COLO668 (cell line): ENCODE data around the gene LTBR.
"Not testable (repeated sequence)": the region's sequence is repeated elsewhere in the genome, so short reads cannot be mapped to it uniquely, and the experiment has no call there.

Source experiments
- DNase-seq: peaks from one replicate; lab custom pipeline; 2025; ENCODE audit not compliant: unreplicated experiment; lab: John Stamatoyannopoulos, UW

Gene LTBR

DNA sequence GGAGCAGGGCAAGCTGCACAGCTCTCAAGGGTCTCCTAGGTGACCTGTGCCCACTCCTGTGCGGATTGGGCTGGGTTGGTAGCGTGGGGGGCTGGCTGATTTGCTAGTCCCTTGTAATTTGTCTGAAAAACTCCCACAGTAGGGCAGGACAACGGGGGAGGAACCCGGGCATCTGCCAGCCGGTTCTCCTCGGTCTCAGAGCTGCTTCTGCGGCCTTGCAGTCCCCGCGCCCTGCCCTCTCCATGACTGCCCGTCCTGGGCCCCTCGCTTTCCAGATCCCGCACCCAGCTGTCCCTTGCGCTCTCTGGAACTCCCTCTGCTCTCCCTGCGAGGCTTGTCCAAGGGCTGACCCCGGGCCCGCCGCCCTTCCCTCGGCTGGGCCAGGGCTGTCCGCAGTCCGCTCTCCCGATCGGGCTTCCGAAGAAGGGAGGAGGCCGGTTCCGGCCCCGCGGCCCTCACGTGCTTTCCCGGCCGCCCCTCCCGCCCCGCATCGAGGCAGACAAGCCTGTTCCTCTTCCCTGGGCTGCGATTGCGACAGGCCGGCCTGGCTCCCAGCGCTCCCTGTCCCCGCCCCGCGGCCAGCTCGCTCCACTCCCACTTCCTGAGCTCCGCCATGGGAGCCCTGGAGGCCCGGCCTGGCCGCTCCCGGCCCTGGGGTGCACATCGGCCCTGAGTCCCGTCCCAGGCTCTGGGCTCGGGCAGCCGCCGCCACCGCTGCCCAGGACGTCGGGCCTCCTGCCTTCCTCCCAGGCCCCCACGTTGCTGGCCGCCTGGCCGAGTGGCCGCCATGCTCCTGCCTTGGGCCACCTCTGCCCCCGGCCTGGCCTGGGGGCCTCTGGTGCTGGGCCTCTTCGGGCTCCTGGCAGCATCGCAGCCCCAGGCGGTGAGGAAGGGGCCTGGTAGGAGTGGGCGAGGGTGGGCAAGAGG lies at the start of gene LTBR:
Gene LTBR (plus strand): TSS at position 591 of the 927 bp plus-strand sequence. CDS start 197 bp downstream, at position 788.
- DNase-seq = peak; percentile 88

DNA sequence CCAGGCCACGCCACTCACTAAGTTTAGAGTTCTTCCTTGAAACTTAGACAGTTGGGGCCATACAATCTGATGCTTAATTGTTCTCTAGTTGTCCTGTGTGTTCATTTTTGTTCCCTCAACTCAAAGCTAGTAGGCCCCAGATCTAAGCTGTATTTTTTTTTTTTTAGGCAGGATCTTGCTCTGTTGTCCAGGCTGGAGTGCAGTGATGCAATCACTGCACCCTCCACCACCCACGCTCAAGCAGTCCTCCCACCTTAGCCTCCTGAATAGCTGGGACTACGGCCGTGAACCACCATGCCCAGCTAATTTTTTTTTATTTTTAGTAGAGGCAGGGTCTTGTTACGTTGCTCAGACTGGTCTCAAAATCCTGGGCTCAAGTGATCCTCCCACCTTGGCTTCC lies 49.6 kb upstream of the LTBR start:
- DNase-seq = no peak

DNA sequence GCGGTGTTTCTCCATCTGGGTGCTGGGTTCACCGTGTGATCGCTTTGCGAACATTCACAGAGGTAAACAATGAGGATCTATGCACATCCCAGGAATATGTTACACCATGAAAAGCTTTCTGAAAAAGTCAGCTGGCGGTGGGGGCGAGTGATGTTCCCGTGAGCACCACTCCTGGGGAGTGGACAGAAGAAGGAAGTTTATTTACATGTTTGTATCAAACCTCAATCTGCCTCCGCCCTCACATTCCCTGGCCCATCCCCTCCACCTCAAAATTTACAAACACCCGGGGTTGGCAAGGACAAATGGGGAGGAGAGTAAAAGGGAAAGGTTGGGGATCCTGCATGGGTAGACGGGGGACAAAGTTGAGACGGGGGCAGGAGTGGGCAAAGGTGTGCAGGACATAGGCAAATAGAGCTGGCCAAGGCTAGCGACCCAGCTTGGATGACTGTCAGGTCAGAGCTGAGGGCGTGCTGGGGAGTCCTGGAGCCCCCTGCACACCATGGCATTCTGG lies 49.0 kb upstream of the LTBR start:
- no peak for DNase-seq

DNA sequence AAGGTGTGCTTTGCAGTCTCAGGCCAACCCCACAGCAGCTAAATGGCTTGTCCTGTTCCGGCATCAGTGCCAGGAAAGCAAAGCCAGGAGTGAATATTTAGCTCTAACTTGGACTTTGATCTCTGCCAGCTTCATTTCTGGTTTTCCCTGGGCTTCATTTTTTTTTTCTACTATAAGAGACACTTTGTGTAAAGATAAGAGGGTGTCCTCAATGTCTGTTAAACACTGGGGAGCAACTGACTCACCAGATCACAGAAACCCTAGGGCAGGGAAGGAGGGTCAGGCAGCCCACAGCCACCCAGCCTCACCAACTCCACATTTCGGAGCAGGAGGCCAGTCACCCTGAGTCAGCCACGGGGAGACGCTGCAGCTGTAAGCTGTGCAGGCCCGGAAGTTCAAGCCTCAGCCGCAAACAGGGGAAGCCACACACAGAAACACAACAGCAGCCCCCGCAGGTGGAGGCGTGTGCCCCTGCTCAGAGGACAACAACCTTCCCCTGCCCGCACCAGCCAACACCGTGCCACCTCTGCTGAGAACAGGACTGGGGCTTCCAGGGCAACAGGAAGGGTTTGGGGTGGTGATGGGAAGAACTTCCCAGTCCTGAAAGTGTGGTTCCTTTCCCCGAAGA lies 48.4 kb upstream of the LTBR start:
- peak; percentile 62 for DNase-seq

DNA sequence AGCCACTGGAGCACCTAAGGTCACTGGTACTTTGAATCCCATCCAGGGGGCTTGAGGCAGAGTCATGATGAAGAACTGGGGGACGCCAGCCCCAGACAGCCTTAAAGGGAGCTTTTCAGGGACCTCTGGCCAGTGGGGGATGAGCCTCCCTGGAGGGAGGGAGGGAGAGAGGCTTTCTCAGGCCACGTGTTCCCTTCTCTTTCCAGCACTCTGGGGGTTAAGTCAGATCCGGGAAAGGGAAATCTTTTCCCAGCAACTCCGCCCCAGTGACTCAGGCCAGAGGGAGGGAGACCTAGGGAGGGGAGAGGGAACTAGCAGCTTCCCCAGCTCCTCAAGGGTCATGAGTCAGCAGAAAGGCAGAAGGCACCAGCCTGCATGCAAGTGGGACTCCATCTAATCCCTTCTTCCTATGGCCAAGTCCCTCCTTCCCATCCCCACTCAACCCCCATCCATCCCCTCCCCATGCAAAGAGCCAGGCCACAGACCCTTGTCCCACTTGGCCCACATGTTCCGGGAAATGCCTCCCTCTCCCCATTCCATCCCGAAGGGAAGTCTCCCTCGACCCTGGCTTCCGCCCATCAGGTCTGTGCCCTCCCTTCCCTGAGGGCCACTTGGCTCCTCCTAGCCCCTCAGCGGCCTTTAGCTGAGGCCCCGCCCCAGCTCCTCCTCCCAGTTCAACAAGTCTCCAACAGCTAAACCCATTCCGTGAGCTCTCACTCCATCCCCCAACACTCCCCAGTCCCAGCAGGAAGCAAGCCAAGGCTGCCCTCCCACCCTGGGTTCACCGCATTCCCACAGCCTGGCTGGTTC lies 47.7 kb upstream of the LTBR start:
- DNase-seq = peak; percentile 72

DNA sequence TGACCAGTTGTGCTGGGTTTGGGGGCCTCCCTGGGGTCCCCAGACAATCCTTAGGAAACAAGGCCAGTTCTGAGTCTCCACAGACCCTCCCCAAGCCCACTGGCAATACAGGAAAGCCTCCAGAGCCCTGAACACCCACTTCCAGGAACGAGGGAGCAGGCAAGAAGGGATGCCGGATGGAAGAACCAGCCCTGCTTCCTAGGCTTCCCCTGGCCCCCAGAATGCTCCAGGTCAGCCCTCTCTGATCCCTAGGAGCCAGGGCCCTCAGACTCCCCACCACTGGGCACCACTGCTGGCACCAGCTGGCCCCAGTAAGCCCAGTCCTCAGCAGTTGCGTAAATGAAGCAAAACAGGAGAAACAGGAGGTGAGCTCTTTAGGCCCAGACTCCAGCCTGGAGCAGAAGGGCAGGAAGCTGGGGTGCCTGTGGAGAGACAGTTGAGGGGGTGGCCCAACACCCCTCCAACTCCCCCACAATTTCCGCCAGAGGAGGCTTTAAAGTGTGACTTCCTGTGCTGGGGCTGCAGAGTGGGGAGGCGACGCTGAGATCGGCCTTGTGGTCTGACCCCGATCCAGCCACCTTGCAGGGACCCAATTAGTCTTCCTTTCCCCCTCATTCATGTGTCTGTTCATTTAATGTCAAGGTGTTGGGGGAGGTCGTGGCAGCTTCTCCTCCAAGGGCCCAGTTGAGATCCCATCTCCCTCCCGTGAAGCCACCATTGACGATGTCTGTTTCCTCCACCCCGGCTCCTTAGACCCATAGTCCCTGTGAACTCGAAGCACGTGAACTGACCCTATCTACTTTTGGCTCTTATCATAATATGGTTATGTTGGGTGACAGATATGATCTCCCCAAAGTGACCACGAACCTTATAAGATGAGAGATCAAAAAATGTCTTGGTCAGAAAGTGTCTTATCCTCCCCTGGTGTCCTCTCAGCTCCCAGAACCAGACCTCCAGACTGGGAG lies 46.8 kb upstream of the LTBR start:
- no peak for DNase-seq

DNA sequence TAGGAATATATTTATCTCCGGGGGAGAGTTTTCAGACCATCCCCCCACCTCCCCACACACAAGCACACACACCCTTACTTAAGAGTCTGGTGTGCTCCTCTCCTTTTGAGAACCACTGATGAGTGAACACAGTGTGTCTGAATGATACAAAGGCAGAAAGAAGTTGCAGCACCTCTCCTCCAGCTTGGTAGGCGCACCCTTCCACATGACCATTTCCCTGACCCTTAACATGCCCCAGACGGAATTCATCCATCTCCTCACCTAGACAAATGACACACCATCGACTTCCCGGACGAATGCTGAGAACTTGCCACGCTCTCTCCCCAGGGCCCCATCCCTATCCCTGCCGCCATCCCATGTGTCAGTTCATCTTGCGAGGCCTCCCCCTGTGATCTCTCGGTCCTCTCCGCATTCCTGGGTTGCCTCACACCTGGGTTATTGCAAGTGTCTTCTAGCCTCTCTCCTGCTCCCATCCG lies 46.0 kb upstream of the LTBR start:
- no peak for DNase-seq

DNA sequence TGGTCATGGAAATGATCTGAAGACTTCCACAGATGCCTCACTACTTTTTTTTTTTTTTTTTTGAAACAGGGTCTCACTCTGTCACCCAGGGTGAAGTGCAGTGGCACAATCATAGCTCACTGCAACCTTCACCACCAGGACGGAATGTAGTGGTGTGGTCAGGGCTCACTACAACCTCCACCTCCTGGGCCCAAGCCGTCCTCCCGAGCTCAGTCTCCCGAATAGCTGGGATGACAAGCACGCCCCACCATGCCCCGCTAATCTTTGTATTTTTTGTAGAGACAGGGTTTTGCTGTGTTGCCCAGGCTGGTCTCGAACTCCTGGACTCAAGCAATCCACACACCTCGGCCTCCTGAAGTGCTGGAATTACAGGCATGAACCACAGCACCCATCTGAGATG lies 45.4 kb upstream of the LTBR start:
- DNase-seq = not testable (repeated sequence)

DNA sequence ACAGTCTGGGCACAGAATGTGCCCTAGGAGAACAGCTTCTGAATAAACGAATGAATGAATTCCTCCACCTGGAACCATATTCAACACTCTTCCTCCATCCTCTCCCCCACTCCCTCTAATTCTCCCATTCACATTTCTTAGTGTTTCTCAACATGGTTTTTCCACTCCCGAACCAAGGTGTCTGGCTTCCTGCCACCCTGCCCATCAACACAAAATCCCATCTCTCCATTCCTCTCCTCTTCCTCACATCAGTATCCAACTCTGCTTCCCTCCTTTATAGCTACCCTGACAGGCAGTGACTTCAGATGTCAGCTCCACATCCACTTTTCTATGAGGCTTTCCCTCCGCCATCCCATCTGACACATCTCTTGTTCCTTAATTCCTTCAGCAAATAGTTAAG lies 45.0 kb upstream of the LTBR start:
- DNase-seq = no peak

DNA sequence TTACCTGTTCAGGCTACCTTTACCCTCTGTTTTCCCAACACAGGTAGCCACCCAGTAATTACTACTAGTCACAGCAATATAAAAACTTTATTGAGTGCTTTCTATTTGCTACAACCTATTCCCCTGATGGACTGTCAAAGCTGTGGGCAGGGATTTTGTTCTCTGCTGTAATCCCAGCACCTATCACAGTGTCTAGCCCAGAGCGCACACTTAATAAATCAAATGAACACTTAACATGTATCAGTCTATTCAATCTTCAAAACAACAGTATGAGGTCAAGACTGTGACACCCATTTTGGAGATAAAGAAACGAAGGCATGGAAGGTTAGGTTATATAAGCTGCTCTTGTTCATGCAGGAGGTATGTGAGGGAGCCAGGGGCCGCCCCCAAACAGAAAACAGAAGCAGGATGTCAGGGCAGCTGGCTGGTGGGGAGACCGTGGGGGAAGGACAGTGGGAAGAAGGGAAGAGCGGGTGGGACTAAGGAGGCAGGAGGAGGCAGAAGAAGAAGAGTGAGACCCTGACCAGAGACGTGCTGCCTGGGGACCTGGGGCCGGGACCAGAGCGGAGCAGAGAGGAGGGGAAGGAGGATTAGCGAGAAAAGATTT lies 43.8 kb upstream of the LTBR start:
- no peak for DNase-seq

DNA sequence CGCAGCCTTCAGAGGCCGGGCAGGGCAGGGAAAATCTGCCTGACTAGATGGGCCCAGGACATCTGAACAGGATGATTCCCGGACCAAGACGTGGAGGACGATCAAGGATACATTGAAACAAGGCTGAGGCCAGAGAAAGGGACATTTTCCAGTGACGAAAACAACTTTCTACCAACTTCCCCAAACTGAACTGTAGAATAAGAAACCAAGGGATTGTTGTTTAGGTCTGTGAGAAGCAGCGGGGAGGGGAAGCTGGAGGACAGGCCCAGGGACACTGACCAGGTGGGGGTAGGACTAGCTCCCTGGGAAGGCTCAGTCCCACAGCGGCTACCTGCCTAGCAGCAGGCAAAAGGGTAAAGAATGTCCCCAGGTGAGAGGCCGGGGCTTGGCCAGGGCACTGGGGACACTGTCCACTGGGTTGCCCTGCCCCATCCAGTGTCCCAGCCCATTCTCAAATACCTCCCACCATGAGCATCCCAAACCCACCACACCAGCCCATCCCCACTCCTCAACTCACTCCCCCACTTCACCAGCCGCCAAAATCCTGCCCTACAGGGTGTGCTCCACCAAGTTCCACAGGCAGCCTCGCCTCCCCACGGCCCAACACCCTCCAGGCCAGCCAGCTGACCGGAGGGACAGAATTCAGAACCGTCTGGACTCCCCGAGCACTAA lies 43.1 kb upstream of the LTBR start:
- no peak for DNase-seq

DNA sequence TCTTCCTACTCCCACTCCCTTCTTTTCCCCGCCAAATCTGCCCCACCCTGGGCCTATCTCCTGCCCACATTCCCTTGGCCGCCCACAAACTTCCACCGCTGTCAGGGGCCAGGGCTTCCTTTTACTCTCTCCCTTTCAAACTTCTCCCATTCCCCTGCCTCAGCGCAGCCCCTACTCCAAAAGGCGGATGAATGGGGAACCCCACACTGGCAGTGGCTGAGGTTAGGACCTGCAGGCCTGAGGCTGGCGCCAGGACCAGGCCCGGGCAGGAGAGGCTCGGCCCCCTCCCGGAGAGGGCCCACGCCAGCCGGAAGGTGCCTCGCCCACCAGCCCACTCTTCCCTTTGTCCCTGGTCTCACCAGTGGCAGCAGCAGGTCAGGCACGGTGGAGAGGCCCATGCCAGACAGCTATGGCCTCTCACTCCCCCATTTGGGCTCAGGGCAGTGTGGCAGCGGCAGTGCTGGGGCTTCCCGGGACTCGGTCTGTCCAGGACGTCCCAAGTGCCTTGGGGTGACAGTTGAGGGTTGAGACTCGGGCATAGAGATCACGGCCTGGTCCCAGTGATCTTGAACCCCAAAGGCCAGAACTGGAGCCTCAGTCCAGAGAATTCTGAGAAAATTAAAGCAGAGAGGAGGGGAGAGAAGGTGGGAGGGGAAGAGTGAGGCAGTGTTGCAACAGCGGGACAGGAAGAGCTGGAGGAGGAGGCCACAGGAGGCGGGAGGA lies 42.4 kb upstream of the LTBR start, which contains the start of gene TNFRSF1A:
Gene TNFRSF1A (minus strand): TSS at position 660 of the 723 bp plus-strand sequence. CDS start 262 bp downstream, at position 398.
- no peak for DNase-seq

DNA sequence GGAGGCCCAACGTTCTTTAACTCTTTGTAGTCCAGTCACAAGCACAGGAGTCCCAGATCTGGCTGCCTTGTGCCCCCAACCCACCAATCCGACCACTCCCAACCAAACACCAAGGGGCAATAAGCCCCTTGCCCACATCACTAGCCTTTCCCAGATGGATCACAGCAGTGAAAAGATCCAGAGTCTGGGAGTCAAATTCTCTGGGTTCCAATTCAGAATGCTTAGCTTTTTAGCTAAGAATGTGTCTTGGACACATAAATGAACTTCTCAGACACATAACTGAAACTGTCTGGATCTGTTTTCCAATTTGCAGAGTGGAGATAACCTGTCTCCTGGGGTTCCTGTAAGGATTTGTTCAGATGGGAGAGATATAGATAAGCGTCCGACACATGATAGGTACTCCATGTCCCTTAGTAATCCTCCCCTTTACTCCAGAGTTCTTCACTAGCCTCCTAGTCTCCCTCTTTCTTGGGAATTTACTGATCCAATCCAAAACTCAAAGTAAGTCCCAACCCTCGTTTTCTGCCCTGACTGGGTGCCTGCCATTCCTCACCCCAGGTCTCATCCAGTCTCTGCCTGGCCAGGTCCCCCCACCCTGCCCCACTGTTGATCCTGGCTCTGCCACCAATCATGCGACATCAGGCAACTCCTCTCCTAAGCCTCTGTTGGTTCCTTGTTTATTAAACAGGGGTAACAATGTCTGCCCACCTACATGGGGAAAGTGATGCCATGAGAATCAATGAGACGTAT lies 41.6 kb upstream of the LTBR start:
- no peak for DNase-seq

DNA sequence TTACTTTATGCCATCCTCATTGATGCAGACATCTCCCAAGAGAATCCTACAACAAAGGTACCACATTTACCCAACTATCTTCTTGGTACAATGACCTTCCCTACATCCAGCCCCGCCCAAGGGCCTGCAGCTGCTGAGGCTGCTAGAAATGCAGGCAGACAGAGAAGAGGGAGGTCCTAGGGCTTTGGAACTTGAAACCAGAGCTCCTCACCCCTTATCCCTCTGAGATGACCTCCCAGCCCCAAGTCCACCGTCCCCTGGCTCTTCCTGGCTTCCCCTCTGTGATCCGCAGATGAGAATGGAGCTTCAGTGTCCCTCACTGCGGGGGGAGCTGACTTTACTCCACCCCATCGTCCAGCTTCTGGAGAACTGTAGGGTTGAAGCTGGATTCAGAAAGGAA lies 40.4 kb upstream of the LTBR start:
- DNase-seq = peak; percentile 6

DNA sequence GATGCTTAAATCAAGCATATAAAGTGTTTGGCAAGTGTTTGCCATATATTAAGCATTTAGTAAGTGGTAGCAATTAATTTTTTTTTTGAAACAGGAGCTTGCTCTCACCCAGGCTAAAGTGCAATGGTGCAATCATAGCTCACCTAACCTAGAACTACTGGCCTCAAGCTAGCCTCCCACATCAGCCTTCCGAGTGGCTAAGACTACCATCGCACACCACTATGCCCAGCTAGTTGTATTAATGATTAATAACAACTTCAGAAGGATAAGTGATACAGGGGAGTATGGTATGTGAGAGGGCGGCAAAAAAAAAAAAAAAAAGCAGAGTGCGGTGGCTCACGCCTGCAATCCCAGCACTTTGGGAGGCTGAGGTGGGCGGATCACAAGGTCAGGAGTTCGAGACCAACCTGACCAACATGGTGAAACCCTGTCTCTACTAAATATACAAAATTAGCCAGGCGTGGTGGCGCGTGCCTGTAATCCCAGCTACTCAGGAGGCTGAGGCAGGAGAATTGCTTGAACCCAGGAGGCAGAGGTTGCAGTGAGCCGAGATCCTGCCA lies 39.8 kb upstream of the LTBR start:
- not testable (repeated sequence) for DNase-seq

DNA sequence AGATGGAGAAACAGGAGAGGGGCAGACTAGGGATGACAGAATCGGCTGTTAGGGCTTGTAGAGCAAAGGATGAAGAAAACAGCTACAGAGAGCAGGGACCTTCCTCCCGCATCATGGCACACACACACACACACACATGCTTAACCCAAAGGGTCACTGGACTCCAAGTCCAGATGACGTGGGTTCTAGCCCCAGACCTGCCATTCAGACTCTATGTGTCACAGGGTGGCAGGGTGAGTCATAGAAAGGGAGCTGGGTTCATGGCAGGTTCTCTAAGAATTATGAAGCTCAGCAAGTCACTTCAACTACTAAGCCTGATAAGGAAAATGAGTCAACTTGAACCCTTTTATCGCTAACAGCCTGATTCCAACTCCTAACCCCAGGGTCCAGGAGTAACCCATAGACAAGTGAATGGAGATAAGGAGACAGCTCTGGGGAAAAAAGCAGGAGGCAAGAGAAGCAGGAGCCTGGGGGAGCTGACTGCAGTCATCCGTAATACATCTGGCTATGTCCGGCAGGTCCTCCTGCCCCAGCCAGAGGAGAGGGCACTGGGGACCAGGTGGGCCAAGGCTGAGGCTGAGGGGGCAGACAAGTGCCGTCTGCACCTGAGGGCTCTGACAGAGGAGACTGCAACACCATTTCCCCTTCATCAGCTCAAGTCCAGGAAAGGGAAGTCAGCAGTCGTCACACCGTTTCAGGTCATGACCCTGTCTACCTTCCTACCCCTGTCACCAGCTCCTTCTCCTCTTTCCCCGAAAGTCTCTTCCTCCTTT lies 38.5 kb upstream of the LTBR start:
- DNase-seq = no peak
